Common myeloid progenitor, CD34-positive (primary cell): ENCODE measurements around the gene PHKG2.

Experiments
- CTCF ChIA-PET: fragments of 350-600 bp; sonication (Branson Sonifier 250); formaldehyde crosslinking; loops from one replicate; lab custom pipeline; 2021; ENCODE audit warnings: antibody characterized with exemption; lab: Charles Lee
- POLR2A ChIA-PET: fragments of 350-600 bp; sonication (Branson Sonifier 250); formaldehyde crosslinking; loops from one replicate; lab custom pipeline; 2021; ENCODE audit warnings: antibody characterized with exemption; lab: Charles Lee
- DNase-seq, 3 donors: peaks; one replicate each; pipeline versions ENCODE4 v3.0.0 to v3.0.0-alpha.2; 2013
- H3K27ac ChIP-seq, 2 experiments: 1 replicate in 1 of 2; 2 replicates in 1 of 2; pipeline ENCODE4 v1.7.0; 2013; ENCODE audit warnings: inconsistent platforms in 2 of 2, low read length in 2 of 2, mild to moderate bottlenecking in 2 of 2, low read depth in 1 of 2, moderate library complexity in 1 of 2; ENCODE audit not compliant: severe bottlenecking in 2 of 2, insufficient read depth in 1 of 2, poor library complexity in 1 of 2
- H3K27me3 ChIP-seq, 5 experiments: replicated peaks in 2 of 5; 1 replicate in 3 of 5; 2 replicates in 2 of 5; pipeline versions ENCODE4 v1.6.1 to v1.7.0; 2013; ENCODE audit warnings: low read length in 4 of 5, mild to moderate bottlenecking in 2 of 5, moderate library complexity in 2 of 5, inconsistent platforms in 1 of 5; ENCODE audit not compliant: insufficient read depth in 5 of 5, control insufficient read depth in 4 of 5
- H3K36me3 ChIP-seq, 4 experiments: 1 replicate in 2 of 4; 2 replicates in 2 of 4; pipeline versions ENCODE4 v1.6.1 to v1.7.0; 2013; ENCODE audit warnings: low read length in 3 of 4, control low read depth in 1 of 4, mild to moderate bottlenecking in 1 of 4; ENCODE audit not compliant: control insufficient read depth in 4 of 4, insufficient read depth in 4 of 4
- H3K4me1 ChIP-seq, 4 experiments: 1 replicate in 3 of 4; 2 replicates in 1 of 4; pipeline versions ENCODE4 v1.6.1 to v1.7.1; 2013; ENCODE audit warnings: low read length in 3 of 4, mild to moderate bottlenecking in 3 of 4, control low read depth in 1 of 4, inconsistent platforms in 1 of 4, moderate library complexity in 1 of 4; ENCODE audit not compliant: control insufficient read depth in 4 of 4, insufficient read depth in 4 of 4; ENCODE audit errors: control extremely low read depth in 1 of 4
- H3K4me3 ChIP-seq, 7 experiments: 1 replicate in 4 of 7; 2 replicates in 3 of 7; pipeline versions ENCODE4 v1.5.1 to v1.7.0; 2013; ENCODE audit warnings: mild to moderate bottlenecking in 7 of 7, low read length in 6 of 7, moderate library complexity in 6 of 7, inconsistent platforms in 2 of 7, low read depth in 2 of 7, control low read depth in 1 of 7; ENCODE audit not compliant: insufficient read depth in 4 of 7, control insufficient read depth in 1 of 7; ENCODE audit errors: extremely low read depth in 1 of 7
- H3K9me3 ChIP-seq, 5 experiments: 1 replicate in 4 of 5; 2 replicates in 1 of 5; pipeline versions ENCODE4 v1.6.1 to v1.7.1; 2013; ENCODE audit warnings: low read length in 4 of 5, mild to moderate bottlenecking in 2 of 5, inconsistent platforms in 1 of 5, low read depth in 1 of 5, moderate library complexity in 1 of 5; ENCODE audit not compliant: control insufficient read depth in 4 of 5, insufficient read depth in 2 of 5; ENCODE audit errors: control extremely low read depth in 1 of 5
- WGBS: methylation state at CpG from one replicate; pipeline ENCODE4 v1.1.5; 2013; ENCODE audit not compliant: insufficient coverage; 5-methylcytosine and 5-hydroxymethylcytosine counted together

Gene PHKG2

GRCh38 chr16:30794634-30795033 is 46.4 kb downstream of the PHKG2 start:
- Histone ChIP-seq H3K27me3 (no peaks in the 10 kb centered on the region), H3K4me3 (no peak overlapping the region), H3K9me3 (no peaks in the 10 kb centered on the region), H3K4me1 (no peaks in the 10 kb centered on the region), H3K36me3 (no peaks in the 10 kb centered on the region), H3K27ac (no peak overlapping the region)
- DNase-seq, result no peak
- ChIA-PET CTCF (interaction anchor here (0.7 to 5.2 kb wide), 3 partner anchors 12 to 140 kb away, joined by 3 to 27 read pairs (median 3); no protein-coding TSS in a partner anchor), POLR2A (no interaction called here)
- 97% methylated on average over 3 of the region's 3 CpGs for WGBS

- CTCF ChIA-PET, result interaction anchor here (0.6 to 1.3 kb wide), 5 partner anchors 15 to 73 kb away, joined by 3 to 4 read pairs (median 3); no protein-coding TSS in a partner anchor
- POLR2A ChIA-PET, result no interaction called here
- Histone ChIP-seq H3K4me3 (no peak overlapping the region), H3K9me3 (no peaks in the 10 kb centered on the region), H3K36me3 (no peaks in the 10 kb centered on the region), H3K27ac (no peak overlapping the region), H3K27me3 (no peaks in the 10 kb centered on the region), H3K4me1 (peaks cover 0 to 3% (median 0%) of the 10 kb centered on the region in 4 experiments)
- DNase-seq, result peak in 1 of 3 donors; percentile 27
- 75% methylated on average over 4 of the region's 8 CpGs for WGBS
These were observed 49.6 kb downstream of the PHKG2 start for GRCh38 chr16:30797670-30798309.
